ENCODE results near the gene KCND3.
"Not testable (repeated sequence)": the region's sequence is repeated elsewhere in the genome, so short reads cannot be mapped to it uniquely, and the experiment has no call there.

KCND3 gene

DNA sequence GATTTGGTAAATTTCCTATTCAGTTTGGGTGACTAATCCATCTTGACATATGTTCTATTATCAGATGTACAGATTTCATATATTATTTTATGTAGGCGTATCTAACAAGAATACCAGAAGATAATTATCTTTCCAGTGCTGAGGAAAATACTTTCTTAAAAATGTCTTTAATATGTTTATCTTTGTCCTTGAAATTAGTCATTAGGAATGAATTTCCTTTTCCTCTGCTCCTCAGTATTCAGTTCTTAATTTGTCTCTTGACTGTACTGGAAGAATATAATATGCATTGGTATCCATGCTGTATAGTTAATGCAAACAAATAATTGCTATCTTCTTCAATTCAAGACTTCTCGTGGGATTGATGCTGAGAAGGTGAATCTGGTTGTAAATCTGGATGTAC is 227.1 kb downstream of the KCND3 start:
- no peak for DNase-seq

GRCh38 chr1:111761717-111762116 is 227.8 kb downstream of the KCND3 start:
- DNase-seq: no peak

- peak; percentile 14 to 28 for DNase-seq
Measured at GRCh38 chr1:111758373-111758772, 231.1 kb downstream of the KCND3 start.

- no peak for DNase-seq
Measured at GRCh38 chr1:111756124-111756513, 233.3 kb downstream of the KCND3 start.

DNA sequence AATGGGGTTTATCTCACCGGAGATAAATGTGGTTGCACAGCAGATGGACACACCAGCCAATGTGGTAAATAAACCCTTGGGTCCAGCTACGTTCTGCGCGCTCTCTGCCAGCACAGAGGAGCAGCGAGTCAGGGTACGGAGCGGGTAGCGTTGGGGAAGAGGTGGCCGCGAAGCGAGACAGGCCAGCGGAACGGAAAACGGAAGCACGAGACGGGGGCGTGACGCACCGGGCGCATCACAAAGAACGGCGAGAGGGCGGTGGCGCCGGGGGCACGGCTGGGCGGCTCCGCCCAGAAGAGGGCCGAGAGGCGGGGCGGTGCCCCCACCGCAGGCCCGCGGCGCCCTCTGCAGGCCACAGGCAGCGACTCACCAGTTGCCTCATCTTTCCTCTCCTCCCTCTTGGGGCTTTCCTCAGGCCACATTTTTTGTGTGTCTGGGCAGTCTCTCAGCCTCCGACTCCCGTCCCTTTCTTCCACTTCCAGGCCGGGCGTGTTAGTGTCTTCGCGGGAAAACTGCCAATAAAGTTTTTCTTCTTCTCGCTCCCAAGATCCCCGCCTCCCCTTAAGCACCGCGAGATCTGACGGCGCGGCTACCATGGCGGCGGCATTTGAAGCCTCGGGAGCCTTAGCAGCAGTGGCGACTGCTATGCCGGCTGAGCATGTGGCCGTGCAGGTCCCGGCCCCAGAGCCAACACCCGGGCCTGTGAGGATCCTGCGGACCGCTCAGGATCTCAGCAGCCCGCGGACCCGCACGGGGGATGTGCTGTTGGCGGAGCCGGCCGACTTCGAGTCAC is 233.9 kb downstream of the KCND3 start, which contains the start of gene DDX20:
Gene DDX20, plus strand, starts transcription at position 571 of the 793 bp plus-strand sequence. Its CDS starts 24 bp downstream, at position 595.
- peak; percentile 96 to 97 for DNase-seq

GRCh38 chr1:111754984-111755330 is 234.5 kb downstream of the KCND3 start:
- no peak for DNase-seq

DNA sequence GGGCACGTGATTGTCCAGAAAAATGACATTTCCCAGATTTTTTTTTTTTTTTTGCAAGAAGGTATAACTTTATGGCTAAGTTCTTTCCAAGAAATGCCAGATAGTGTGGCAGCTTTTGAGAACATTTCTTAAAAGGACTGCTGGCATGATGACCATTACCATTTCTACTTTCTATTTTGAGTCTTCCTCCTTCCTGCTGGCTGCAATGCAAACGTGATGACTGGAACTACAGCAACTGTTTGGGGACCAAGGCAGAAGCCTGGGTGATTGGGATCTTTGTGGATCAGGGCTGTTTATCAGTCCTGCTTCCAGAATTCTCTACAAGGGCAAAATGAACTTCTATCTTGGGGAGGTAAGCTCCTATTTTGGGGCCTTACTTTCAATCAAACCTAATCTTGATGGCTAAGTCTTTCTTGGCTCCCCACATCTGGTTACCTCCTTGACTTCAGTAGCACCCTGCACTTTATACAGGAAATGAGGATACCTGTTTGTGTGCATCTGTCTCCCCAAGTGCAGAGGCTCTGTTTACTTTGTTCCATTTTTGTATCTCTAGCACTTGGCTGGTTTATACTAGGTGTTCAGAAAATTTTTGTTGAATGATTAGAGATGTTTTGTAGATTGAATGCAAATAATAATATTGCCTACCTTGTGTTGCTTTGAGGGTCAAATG is 237.4 kb downstream of the KCND3 start:
- no peak for DNase-seq

GRCh38 chr1:111750856-111751255 is 238.6 kb downstream of the KCND3 start:
- DNase-seq: no peak

DNA sequence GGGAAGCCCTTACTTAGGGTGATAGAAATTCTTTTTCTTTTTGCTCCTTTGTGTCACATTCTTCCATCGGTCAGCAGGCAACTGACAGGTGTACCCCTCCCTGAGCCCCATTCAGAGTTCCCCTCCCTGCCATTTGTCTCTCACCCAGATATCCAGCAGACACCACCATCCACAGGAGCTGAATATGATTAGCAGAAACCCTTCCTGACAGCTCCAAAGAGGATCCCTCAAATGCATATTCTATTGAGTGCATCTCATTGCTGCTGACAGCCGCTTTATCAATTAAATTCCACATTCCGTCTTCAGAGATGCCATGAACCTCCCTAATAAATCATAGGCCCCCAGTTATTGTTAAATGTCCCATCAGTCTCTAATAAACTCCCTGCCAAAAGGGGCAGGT is 239.8 kb downstream of the KCND3 start:
- no peak for DNase-seq

DNA sequence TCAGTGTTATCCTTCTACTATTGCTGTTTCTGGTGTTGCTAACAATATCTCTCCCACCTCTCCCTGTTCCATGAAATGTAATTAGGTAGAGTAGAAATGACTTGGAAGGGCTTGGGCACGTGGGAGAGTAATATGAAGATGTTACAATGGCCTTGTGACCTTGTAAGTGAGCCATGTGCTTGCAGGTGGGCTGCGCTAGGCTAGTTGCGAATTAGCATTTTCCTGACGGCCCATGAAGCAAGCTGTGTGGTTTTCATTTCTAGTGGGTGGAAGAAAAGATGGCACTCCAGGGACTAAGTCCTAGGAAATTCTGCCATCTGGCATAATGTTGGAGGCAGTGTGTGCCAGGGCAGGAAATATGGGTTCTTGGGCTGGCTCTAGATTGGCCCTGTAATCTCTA is 241.5 kb downstream of the KCND3 start:
- DNase-seq: no peak

DNA sequence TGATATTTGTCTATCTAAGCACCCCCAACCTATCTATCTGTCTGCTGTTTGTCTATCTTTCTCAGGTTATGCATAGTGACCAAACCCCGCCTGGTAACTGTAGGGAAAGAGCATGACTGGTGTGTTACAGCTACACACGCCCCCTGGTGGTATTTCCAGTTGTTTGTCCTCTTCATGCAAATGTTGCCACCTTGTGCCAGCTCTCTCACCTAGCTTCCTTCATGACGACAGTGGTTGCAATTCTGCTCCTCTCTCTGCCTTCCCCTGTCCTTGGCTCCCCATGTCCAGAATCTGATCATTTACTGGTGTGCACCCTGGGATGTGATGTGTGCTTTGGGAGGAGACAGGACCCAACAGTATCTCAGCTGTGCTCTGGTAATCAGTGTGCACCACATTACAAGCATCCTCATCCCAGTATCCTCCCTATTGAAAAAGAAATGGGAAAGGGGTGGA is 242.2 kb downstream of the KCND3 start:
- DNase-seq: peak; percentile 59 to 90

GRCh38 chr1:111746614-111746999 is 242.9 kb downstream of the KCND3 start:
- no peak for DNase-seq

GRCh38 chr1:111745675-111746613 is 243.5 kb downstream of the KCND3 start:
- DNase-seq: no peak

DNA sequence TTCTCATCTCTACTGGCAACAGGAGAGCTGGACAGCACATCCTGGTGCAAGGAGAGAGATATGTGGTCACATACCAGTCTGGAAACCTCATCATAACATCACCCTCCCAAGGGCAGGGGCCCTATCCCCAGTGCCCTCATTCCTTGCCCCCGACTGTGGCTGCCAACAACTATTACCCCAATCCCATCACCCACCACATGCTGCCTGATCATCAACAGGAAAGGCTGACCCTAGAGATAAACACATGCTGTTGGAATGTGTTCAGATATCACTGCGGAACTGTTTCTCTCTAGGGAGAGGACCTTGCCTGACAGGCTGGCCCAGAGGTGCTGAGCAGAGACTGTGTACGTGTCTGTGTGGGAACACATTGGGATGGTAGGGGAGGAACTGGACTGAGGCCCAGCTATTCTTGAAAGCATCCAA is 245.8 kb downstream of the KCND3 start:
- no peak for DNase-seq

GRCh38 chr1:111742938-111743549 is 246.4 kb downstream of the KCND3 start:
- no peak for DNase-seq

DNA sequence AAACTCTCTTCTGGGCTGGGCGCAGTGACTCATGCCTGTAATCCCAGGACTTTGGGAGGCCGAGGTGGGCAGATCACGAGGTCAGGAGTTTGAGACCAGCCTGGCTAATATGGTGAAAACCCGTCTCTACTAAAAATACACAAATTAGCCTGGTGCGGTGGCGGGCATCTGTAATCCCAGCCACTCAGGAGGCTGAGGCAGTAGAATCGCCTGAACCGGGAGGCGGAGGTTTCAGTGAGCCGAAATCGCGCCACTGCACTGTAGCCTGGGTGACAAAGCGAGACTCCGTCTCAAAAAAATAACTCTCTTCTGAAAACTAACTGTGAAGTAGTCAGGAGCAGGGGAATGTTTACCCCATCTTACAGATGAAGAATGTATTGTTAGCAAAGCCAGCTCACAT is 247.2 kb downstream of the KCND3 start:
- not testable (repeated sequence) for DNase-seq

DNA sequence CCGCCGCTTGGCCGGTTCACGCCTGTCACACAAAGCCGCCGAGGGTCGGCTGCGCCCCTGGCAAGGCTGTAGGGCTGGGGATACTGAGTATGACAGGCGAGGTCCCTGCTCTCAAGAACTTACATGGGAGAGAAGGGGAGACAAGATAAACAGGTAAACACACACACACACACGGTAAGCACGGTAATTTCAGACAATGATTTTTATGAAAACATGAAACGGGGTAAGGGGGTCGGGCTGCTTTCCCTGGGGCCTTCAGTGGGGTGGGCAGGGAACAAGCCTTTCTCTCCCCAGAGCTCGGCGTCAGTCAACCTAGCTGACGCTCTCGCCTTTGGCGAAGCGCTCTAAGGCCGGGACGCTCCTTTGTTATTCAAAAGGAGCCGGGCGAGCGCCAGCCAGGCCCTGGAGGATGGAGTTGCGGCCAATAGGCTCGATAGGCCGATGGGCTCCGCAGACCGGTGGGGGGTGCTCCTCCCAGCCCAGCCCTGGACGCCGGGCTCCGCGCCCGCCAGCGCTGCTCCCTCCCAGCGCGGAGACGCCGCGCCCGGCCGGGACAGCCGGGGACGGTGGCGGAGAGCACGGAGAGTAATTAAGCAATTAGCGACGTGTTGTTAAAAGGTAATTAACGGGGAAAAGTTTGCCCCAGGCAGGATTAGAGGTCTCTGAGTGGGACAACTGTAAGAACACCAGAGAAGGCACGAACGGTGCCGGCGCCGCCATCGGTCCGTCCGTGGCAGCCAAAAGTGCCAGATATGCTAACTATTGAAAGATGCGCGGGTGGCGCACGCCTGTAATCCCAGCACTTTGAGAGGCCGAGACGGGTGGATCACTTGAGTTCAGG is 249.3 kb downstream of the KCND3 start:
- no peak for DNase-seq

- DNase-seq: peak; percentile 82 to 91
Measured at GRCh38 chr1:111739194-111739924, 250.1 kb downstream of the KCND3 start, which contains the start of gene INKA2. INKA2 (minus strand) TSS chr1:111739395; CDS start chr1:111739242, 153 bp downstream.

DNA sequence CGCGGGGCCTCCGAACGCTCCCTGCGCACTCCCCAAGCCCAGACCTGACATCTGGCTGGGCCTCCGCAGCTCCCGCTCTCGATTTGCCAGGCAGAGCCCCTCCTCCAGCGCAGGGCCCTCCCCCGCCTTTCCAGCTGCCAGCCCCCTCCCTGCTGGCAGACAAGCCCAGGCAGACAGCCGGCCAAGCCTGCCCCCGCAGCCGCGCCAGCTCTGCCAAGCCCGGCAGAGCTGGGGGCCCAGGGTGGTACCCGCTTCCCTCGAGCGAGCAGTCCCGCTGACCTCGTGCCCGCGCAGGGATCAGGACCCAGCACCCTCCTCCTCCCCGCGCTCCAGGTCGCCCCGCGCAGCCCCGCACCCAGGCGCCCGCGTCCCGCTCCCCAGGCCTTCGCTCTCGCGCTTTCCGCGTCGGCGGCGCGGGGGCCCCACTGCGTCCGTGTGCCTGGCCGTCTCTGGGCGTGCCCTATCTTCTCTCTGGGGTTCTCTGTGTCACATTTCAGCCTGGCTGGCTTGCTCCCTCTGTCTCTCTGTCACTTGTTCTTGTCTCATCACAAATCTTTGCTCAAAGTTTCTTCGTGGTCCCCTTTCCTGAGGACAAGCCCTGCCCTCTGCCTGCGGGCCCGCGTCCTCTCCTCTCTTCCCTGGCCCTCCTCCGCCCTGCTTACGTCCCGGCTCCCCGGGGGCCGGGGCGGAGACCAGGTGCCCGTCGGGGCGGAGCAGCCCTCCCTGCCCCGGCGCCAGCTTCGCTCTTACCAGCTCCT is 250.9 kb downstream of the KCND3 start:
- no peak for DNase-seq

DNA sequence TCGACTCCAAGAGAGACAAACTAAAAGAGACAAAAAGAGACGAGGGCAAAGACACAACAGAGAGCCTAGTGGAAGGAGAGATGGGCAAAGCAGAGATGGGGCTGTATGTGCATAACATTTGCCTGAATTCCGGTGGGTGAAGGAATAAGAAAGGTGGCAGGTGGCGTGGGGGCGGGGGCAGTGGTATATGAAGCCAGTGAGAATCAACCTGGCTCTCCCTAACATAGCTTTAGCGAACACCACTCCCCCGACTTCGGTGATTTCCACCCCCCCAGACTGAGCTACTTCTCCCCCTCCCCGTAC is 251.4 kb downstream of the KCND3 start:
- DNase-seq: no peak

Measured in inflammatory macrophage treated with lipopolysaccharide for 1 hour (primary cell).